Body of pancreas (tissue), 4 donors: ENCODE data around the gene FIZ1.

Experiments used
- POLR2A ChIP-seq, 3 donors: fragments of 450-650 bp; IDR thresholded peaks; one replicate each; pipeline ENCODE4 v1.6.1; 2016; ENCODE audit warnings: antibody characterized with exemption in 3 of 3, mild to moderate bottlenecking in 2 of 3
- TF ChIP-seq, protein P1 (sequence below), 7 experiments: fragments of 450-650 bp in 4 of 7; fragments of 200-600 bp in 3 of 7; sonication (generic) in 3 of 7; IDR thresholded peaks; one replicate each; pipeline ENCODE4 v1.5.1; 2016 to 2019; ENCODE audit warnings: antibody characterized with exemption in 7 of 7

DNA sequence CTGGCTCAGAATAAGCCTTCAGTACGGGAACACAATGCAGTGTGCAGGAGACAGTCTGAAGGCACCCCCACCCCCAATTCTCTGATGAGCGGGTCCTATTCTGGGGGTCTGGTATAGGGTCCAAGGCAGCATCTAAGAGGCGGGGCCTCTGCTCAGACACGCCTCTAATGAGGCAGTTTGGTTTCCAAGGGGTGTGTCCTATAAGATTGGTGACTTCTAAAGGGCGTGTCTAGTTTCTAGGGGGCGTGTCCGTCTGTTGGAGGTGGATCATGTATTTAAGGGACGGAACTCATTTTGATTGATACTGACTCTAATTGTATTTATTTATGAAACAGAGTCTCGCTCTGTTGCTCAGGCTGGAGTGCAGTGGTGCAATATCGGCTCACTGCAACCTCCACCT lies 8.7 kb downstream of the FIZ1 start:
- TF ChIP-seq, protein P1, sequence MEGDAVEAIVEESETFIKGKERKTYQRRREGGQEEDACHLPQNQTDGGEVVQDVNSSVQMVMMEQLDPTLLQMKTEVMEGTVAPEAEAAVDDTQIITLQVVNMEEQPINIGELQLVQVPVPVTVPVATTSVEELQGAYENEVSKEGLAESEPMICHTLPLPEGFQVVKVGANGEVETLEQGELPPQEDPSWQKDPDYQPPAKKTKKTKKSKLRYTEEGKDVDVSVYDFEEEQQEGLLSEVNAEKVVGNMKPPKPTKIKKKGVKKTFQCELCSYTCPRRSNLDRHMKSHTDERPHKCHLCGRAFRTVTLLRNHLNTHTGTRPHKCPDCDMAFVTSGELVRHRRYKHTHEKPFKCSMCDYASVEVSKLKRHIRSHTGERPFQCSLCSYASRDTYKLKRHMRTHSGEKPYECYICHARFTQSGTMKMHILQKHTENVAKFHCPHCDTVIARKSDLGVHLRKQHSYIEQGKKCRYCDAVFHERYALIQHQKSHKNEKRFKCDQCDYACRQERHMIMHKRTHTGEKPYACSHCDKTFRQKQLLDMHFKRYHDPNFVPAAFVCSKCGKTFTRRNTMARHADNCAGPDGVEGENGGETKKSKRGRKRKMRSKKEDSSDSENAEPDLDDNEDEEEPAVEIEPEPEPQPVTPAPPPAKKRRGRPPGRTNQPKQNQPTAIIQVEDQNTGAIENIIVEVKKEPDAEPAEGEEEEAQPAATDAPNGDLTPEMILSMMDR (IDR thresholded peaks at IDR 0.05), result no peak
- TF ChIP-seq POLR2A (IDR thresholded peaks at IDR 0.05), result no peak
